ENCODE results near the gene PSMD6.
A peak's percentile ranks its signal among the peaks of the same experiment; 100 is the strongest.

The PSMD6 gene

GRCh38 chr3:64046592-64046991, 23.3 kb upstream of the PSMD6 start:
- DNase-seq (ENCODE audit: low read depth): no peak

- no peak for DNase-seq (ENCODE audit: low read depth)
These were observed 19.7 kb upstream of the PSMD6 start for GRCh38 chr3:64042952-64043351.

GRCh38 chr3:64039981-64040733, 16.9 kb upstream of the PSMD6 start:
- DNase-seq (ENCODE audit: low read depth): no peak

- DNase-seq (ENCODE audit: low read depth): no peak
These were observed 16.0 kb upstream of the PSMD6 start for GRCh38 chr3:64039332-64039731.

- DNase-seq (ENCODE audit: low read depth): no peak
These were observed 15.0 kb upstream of the PSMD6 start for GRCh38 chr3:64038253-64038767.

GRCh38 chr3:64037084-64037483, 13.8 kb upstream of the PSMD6 start:
- no peak for DNase-seq (ENCODE audit: low read depth)

- no peak for DNase-seq (ENCODE audit: low read depth)
These were observed 9.8 kb upstream of the PSMD6 start for GRCh38 chr3:64033069-64033468.

- DNase-seq (ENCODE audit: low read depth): no peak
These were observed 8.5 kb upstream of the PSMD6 start for GRCh38 chr3:64031540-64032508.

- DNase-seq (ENCODE audit: low read depth): peak; percentile 26
These were observed 7.4 kb upstream of the PSMD6 start for GRCh38 chr3:64030741-64031140.

GRCh38 chr3:64029287-64029686, 6.0 kb upstream of the PSMD6 start:
- no peak for DNase-seq (ENCODE audit: low read depth)

- DNase-seq (ENCODE audit: low read depth): no peak
These were observed 5.5 kb upstream of the PSMD6 start for GRCh38 chr3:64028754-64029153.

GRCh38 chr3:64027658-64028057, 4.4 kb upstream of the PSMD6 start:
- DNase-seq (ENCODE audit: low read depth): no peak

- no peak for DNase-seq (ENCODE audit: low read depth)
These were observed 3.1 kb upstream of the PSMD6 start for GRCh38 chr3:64026346-64026745.

GRCh38 chr3:64023861-64024223, 548 bp upstream of the PSMD6 start:
- DNase-seq (ENCODE audit: low read depth): peak; percentile 14

- DNase-seq (ENCODE audit: low read depth): peak; percentile 14
These were observed 675 bp downstream of the PSMD6 start for GRCh38 chr3:64022451-64023186.

GRCh38 chr3:64021922-64022321, 1.4 kb downstream of the PSMD6 start:
- no peak for DNase-seq (ENCODE audit: low read depth)

GRCh38 chr3:64019879-64020278, 3.4 kb downstream of the PSMD6 start:
- no peak for DNase-seq (ENCODE audit: low read depth)

GRCh38 chr3:64019271-64019670, 4.0 kb downstream of the PSMD6 start:
- DNase-seq (ENCODE audit: low read depth): no peak

GRCh38 chr3:64016941-64017620, 6.2 kb downstream of the PSMD6 start:
- no peak for DNase-seq (ENCODE audit: low read depth)

- peak; percentile 72 for DNase-seq (ENCODE audit: low read depth)
These were observed 11.6 kb downstream of the PSMD6 start for GRCh38 chr3:64011685-64012084.

- no peak for DNase-seq (ENCODE audit: low read depth)
These were observed 13.1 kb downstream of the PSMD6 start for GRCh38 chr3:64010199-64010598.

- DNase-seq (ENCODE audit: low read depth): no peak
These were observed 13.8 kb downstream of the PSMD6 start for GRCh38 chr3:64009528-64009927.

Measured in fibroblast of gingiva (primary cell).